Stimulated activated CD4-positive, alpha-beta T cell treated with anti-CD3 and anti-CD28 coated beads, Interleukin-12 subunit alpha, Interleukin-12 subunit beta, amount 100 ng/mL, for 4 hours (primary cell): ENCODE data around the gene AGO1.
"Not testable (repeated sequence)": the region's sequence is repeated elsewhere in the genome, so short reads cannot be mapped to it uniquely, and the experiment has no call there.

ENCODE experiments used
- DNase-seq: peaks from one replicate; pipeline ENCODE4 v3.0.0-alpha.2; 2020

AGO1 gene

GRCh38 chr1:35925741-35926140 is 42.7 kb downstream of the AGO1 start:
- no peak for DNase-seq

- no peak for DNase-seq
Observed at GRCh38 chr1:35927472-35927871, 44.5 kb downstream of the AGO1 start.

- DNase-seq = peak; percentile 31
Observed at GRCh38 chr1:35929730-35930592, 47.0 kb downstream of the AGO1 start.

GRCh38 chr1:35930593-35931445 is 47.8 kb downstream of the AGO1 start, which contains the start of gene AGO3:
Gene AGO3 (plus strand): TSS chr1:35931105. CDS start chr1:35931427, 322 bp downstream.
- peak; percentile 82 for DNase-seq

- no peak for DNase-seq
Observed at GRCh38 chr1:35931446-35932157, 48.6 kb downstream of the AGO1 start.

GRCh38 chr1:35932158-35932636 is 49.2 kb downstream of the AGO1 start:
- no peak for DNase-seq

- DNase-seq = no peak
Observed at GRCh38 chr1:35932941-35933340, 49.9 kb downstream of the AGO1 start.

- DNase-seq = no peak
Observed at GRCh38 chr1:35935442-35936388, 52.7 kb downstream of the AGO1 start.

GRCh38 chr1:35936838-35937237 is 53.8 kb downstream of the AGO1 start:
- DNase-seq = no peak

- DNase-seq = no peak
Observed at GRCh38 chr1:35939484-35939883, 56.5 kb downstream of the AGO1 start.

GRCh38 chr1:35945327-35945726 is 62.3 kb downstream of the AGO1 start:
- no peak for DNase-seq

GRCh38 chr1:35947547-35947946 is 64.5 kb downstream of the AGO1 start:
- DNase-seq = no peak

- DNase-seq = no peak
Observed at GRCh38 chr1:35958558-35958957, 75.5 kb downstream of the AGO1 start.

- DNase-seq = no peak
Observed at GRCh38 chr1:35959304-35959703, 76.3 kb downstream of the AGO1 start.

GRCh38 chr1:35962952-35963351 is 79.9 kb downstream of the AGO1 start:
- DNase-seq = no peak

- not testable (repeated sequence) for DNase-seq
Observed at GRCh38 chr1:35964277-35964676, 81.3 kb downstream of the AGO1 start.

- DNase-seq = no peak
Observed at GRCh38 chr1:35968396-35968795, 85.4 kb downstream of the AGO1 start.

- no peak for DNase-seq
Observed at GRCh38 chr1:35971601-35972000, 88.6 kb downstream of the AGO1 start.

- not testable (repeated sequence) for DNase-seq
Observed at GRCh38 chr1:35972631-35973030, 89.6 kb downstream of the AGO1 start.

GRCh38 chr1:35980090-35980489 is 97.1 kb downstream of the AGO1 start:
- no peak for DNase-seq
